HTR-8/SVneo (cell line): ENCODE measurements around the gene CRAT.

Source experiments
- DNase-seq: peaks from one replicate; pipeline ENCODE4 v3.0.0; 2011; ENCODE audit warnings: low spot score, mixed read lengths; ENCODE audit not compliant: insufficient read length
- FAIRE-seq: peaks from 2 replicates; lab custom pipeline; 2011; peaks lifted over from hg19 to GRCh38; lab: Jason Lieb, UNC

CRAT gene

GRCh38 chr9:129095908-129096307 is 14.7 kb downstream of the CRAT start:
- no peak for DNase-seq
- no peak for FAIRE-seq

GRCh38 chr9:129095170-129095667 is 15.4 kb downstream of the CRAT start:
- FAIRE-seq (no peak), DNase-seq (no peak)

- FAIRE-seq (no peak), DNase-seq (no peak)
These were observed 16.0 kb downstream of the CRAT start for GRCh38 chr9:129094387-129095169.

GRCh38 chr9:129093602-129094386 is 16.8 kb downstream of the CRAT start:
- DNase-seq, result no peak
- FAIRE-seq, result no peak

- DNase-seq (no peak), FAIRE-seq (no peak)
These were observed 21.3 kb downstream of the CRAT start for GRCh38 chr9:129089246-129089645.

GRCh38 chr9:129084087-129084486 is 26.5 kb downstream of the CRAT start:
- DNase-seq (no peak), FAIRE-seq (no peak)

- DNase-seq (no peak), FAIRE-seq (no peak)
These were observed 29.1 kb downstream of the CRAT start for GRCh38 chr9:129081388-129081904.

- FAIRE-seq, result peak; percentile 85
- DNase-seq, result peak; percentile 98
These were observed 29.8 kb downstream of the CRAT start, which contains the start of gene DOLPP1 for GRCh38 chr9:129080601-129081387. Gene DOLPP1, plus strand, starts transcription at chr9:129081111. Its CDS starts 21 bp downstream, at chr9:129081132.

GRCh38 chr9:129080298-129080600 is 30.3 kb downstream of the CRAT start:
- DNase-seq (no peak), FAIRE-seq (no peak)

- DNase-seq (no peak), FAIRE-seq (no peak)
These were observed 30.8 kb downstream of the CRAT start for GRCh38 chr9:129079829-129080228.

GRCh38 chr9:129078691-129079503 is 31.7 kb downstream of the CRAT start:
- DNase-seq, result no peak
- FAIRE-seq, result no peak

GRCh38 chr9:129077236-129077635 is 33.4 kb downstream of the CRAT start:
- FAIRE-seq, result no peak
- no peak for DNase-seq

GRCh38 chr9:129076640-129077037 is 34.0 kb downstream of the CRAT start:
- FAIRE-seq, result no peak

GRCh38 chr9:129075996-129076639 is 34.5 kb downstream of the CRAT start:
- no peak for DNase-seq
- FAIRE-seq, result no peak

More at GRCh38 chr9:129076640-129077037, 34.0 kb downstream of the CRAT start:
- no peak for DNase-seq

GRCh38 chr9:129074106-129074505 is 36.5 kb downstream of the CRAT start:
- FAIRE-seq, result no peak
- no peak for DNase-seq

GRCh38 chr9:129073404-129073803 is 37.2 kb downstream of the CRAT start:
- no peak for DNase-seq
- FAIRE-seq, result no peak

GRCh38 chr9:129072171-129072570 is 38.4 kb downstream of the CRAT start:
- DNase-seq (no peak), FAIRE-seq (no peak)

GRCh38 chr9:129071526-129072126 is 39.0 kb downstream of the CRAT start:
- FAIRE-seq, result no peak
- DNase-seq, result no peak
